ENCODE data around the gene MASTL.

Gene MASTL

GRCh38 chr10:27230022-27230421 lies 74.9 kb downstream of the MASTL start:
- no peak for DNase-seq (ENCODE audit: low read depth, low spot score)
- no peak overlapping the region for H3K4me3 ChIP-seq (ENCODE audit: low read depth, low read length)
- in situ Hi-C loops (cut with HindIII; ENCODE audit: low sequenced_read_pairs), result no loop called here
- TF ChIP-seq CTCF (IDR thresholded peaks at IDR 0.05; ENCODE audit: low read depth, low read length), result no peak

- H3K4me3 ChIP-seq (ENCODE audit: low read depth, low read length), result no peak overlapping the region
- in situ Hi-C loops (cut with HindIII; ENCODE audit: low sequenced_read_pairs), result no loop called here
- no peak for TF ChIP-seq CTCF (IDR thresholded peaks at IDR 0.05; ENCODE audit: low read depth, low read length)
- no peak for DNase-seq (ENCODE audit: low read depth, low spot score)
Observed at GRCh38 chr10:27235706-27236105, 80.6 kb downstream of the MASTL start.

Data from astrocyte of the spinal cord (primary cell).